DOHH2 (cell line): ENCODE results near the gene SIM1.

Source experiments
- H3F3A ChIP-seq: fragments of 200-600 bp; sonication (generic), shearing (Covaris generic); 2 replicates; pipeline ENCODE4 v1.6.0; 2016; ENCODE audit warnings: antibody characterized with exemption, mild to moderate bottlenecking; ENCODE audit not compliant: control insufficient read depth, insufficient read depth
- H3K27ac ChIP-seq: fragments of 200-600 bp; sonication (generic); 2 replicates; pipeline ENCODE4 v1.5.1; 2014; ENCODE audit warnings: low read depth, mild to moderate bottlenecking, low read length, moderate library complexity
- H3K27me3 ChIP-seq: fragments of 200-600 bp; sonication (generic); 2 replicates; pipeline ENCODE4 v1.6.1; 2014; ENCODE audit warnings: mild to moderate bottlenecking, low read length, mixed read lengths; ENCODE audit not compliant: control insufficient read depth
- H3K36me3 ChIP-seq: fragments of 200-600 bp; sonication (generic); 2 replicates; pipeline ENCODE4 v1.6.1; 2014; ENCODE audit warnings: mild to moderate bottlenecking, low read length, moderate library complexity, mixed read lengths; ENCODE audit not compliant: control insufficient read depth
- H3K4me1 ChIP-seq: fragments of 200-600 bp; sonication (generic); 2 replicates; pipeline ENCODE4 v1.6.1; 2014; ENCODE audit warnings: mild to moderate bottlenecking, low read length, mixed read lengths; ENCODE audit not compliant: control insufficient read depth
- H3K4me2 ChIP-seq: fragments of 200-600 bp; sonication (generic); 2 replicates; pipeline ENCODE4 v1.6.0; 2014; ENCODE audit warnings: mild to moderate bottlenecking, low read length, moderate library complexity
- H3K4me3 ChIP-seq: fragments of 200-600 bp; sonication (generic); 2 replicates; pipeline ENCODE4 v1.5.1; 2014; ENCODE audit warnings: mild to moderate bottlenecking, low read length, mixed read lengths
- H3K79me2 ChIP-seq: fragments of 200-600 bp; sonication (generic); 2 replicates; pipeline ENCODE4 v1.6.1; 2014; ENCODE audit warnings: mild to moderate bottlenecking, low read length, mixed read lengths; ENCODE audit not compliant: control insufficient read depth
- H3K9me2 ChIP-seq: fragments of 200-600 bp; sonication (generic); replicated peaks from 2 replicates; pipeline ENCODE4 v1.6.1; 2014; ENCODE audit warnings: mild to moderate bottlenecking, low read length, mixed read lengths; ENCODE audit not compliant: control insufficient read depth
- H3K9me3 ChIP-seq: fragments of 200-600 bp; sonication (generic); 2 replicates; pipeline ENCODE4 v1.6.1; 2014; ENCODE audit warnings: antibody characterized with exemption, low read length, mixed read lengths; ENCODE audit not compliant: control insufficient read depth, insufficient read depth
- H4K20me1 ChIP-seq: fragments of 200-600 bp; sonication (generic); 2 replicates; pipeline ENCODE4 v1.6.0; 2014; ENCODE audit warnings: low read depth, mild to moderate bottlenecking, antibody characterized with exemption, low read length, moderate library complexity; ENCODE audit not compliant: control insufficient read depth, insufficient read depth
- CTCF ChIP-seq: fragments of 200-600 bp; sonication (generic); IDR thresholded peaks from one replicate; pipeline ENCODE4 v1.5.1; 2014; ENCODE audit warnings: antibody characterized with exemption, mild to moderate bottlenecking, low read depth, low read length; ENCODE audit not compliant: poor library complexity, severe bottlenecking
- EZH2phosphoT487 ChIP-seq: fragments of 200-600 bp; sonication (generic); IDR thresholded peaks from 2 replicates; pipeline ENCODE4 v1.6.1; 2017; ENCODE audit warnings: borderline replicate concordance, mild to moderate bottlenecking, antibody characterized with exemption, low read length, moderate library complexity, mixed read lengths

The SIM1 gene

DNA sequence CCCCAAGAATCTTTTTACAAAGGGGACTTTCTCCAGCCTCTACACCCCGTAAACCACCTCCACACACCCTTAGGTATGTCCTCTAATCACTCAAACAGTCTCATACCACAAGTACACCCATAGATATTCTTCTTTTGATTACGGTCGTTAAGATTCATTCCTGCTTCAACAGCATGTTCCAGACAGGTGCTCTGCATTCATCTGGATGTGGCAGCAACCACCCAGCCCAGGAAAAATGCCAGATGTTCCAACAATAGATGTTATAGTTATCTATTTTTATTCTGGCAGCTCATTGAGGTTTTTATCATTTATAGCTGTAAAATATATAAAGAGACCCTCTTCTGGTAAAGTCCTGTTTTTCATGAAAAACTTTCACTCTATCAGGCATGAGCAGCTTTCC, 60.7 kb downstream of the SIM1 start:
- TF ChIP-seq CTCF (no peak), EZH2phosphoT487 (no peak)
- Histone ChIP-seq H3K4me2 (no peak overlapping the region), H3K9me2 (no peaks in the 10 kb centered on the region)

GRCh38 chr6:100393493-100393892, 71.2 kb downstream of the SIM1 start:
- no peak for TF ChIP-seq EZH2phosphoT487
- no peak for TF ChIP-seq CTCF
- Histone ChIP-seq H3K4me2 (no peak overlapping the region), H3K79me2 (no peaks in the 10 kb centered on the region), H3K9me2 (no peaks in the 10 kb centered on the region), H3K27ac (no peak overlapping the region), H3K27me3 (no peaks in the 10 kb centered on the region), H3K4me3 (no peak overlapping the region), H3K9me3 (no peaks in the 10 kb centered on the region), H3K36me3 (no peaks in the 10 kb centered on the region), H3K4me1 (no peaks in the 10 kb centered on the region), H4K20me1 (no peaks in the 10 kb centered on the region), H3F3A (no peaks in the 10 kb centered on the region)

More for the DNA sequence above, 60.7 kb downstream of the SIM1 start:
- no peaks in the 10 kb centered on the region for H3K36me3 ChIP-seq
- H3K9me3 ChIP-seq, result no peaks in the 10 kb centered on the region
- H3K27me3 ChIP-seq, result no peaks in the 10 kb centered on the region
- H3K4me3 ChIP-seq, result no peak overlapping the region
- no peak overlapping the region for H3K27ac ChIP-seq
- H4K20me1 ChIP-seq, result no peaks in the 10 kb centered on the region
- H3K4me1 ChIP-seq, result no peaks in the 10 kb centered on the region
- H3K79me2 ChIP-seq, result no peaks in the 10 kb centered on the region
- no peaks in the 10 kb centered on the region for H3F3A ChIP-seq

GRCh38 chr6:100392423-100392822, 72.3 kb downstream of the SIM1 start:
- Histone ChIP-seq H3K4me2 (no peak overlapping the region), H4K20me1 (no peaks in the 10 kb centered on the region), H3K27ac (no peak overlapping the region), H3K4me1 (no peaks in the 10 kb centered on the region), H3F3A (no peaks in the 10 kb centered on the region), H3K79me2 (no peaks in the 10 kb centered on the region), H3K9me2 (no peaks in the 10 kb centered on the region), H3K4me3 (no peak overlapping the region), H3K27me3 (no peaks in the 10 kb centered on the region), H3K9me3 (no peaks in the 10 kb centered on the region), H3K36me3 (no peaks in the 10 kb centered on the region)
- TF ChIP-seq CTCF, result no peak
- no peak for TF ChIP-seq EZH2phosphoT487

- H3K4me3 ChIP-seq, result no peak overlapping the region
- H3K27me3 ChIP-seq, result no peaks in the 10 kb centered on the region
- no peaks in the 10 kb centered on the region for H3F3A ChIP-seq
Observed at GRCh38 chr6:100388868-100389519, 75.7 kb downstream of the SIM1 start.

More at GRCh38 chr6:100388868-100389519, 75.7 kb downstream of the SIM1 start:
- no peaks in the 10 kb centered on the region for H3K4me1 ChIP-seq
- H3K9me3 ChIP-seq, result no peaks in the 10 kb centered on the region
- TF ChIP-seq CTCF, result no peak
- no peak for TF ChIP-seq EZH2phosphoT487
- no peaks in the 10 kb centered on the region for H3K9me2 ChIP-seq
- H3K79me2 ChIP-seq, result no peaks in the 10 kb centered on the region
- no peaks in the 10 kb centered on the region for H4K20me1 ChIP-seq
- no peaks in the 10 kb centered on the region for H3K36me3 ChIP-seq
- no peak overlapping the region for H3K4me2 ChIP-seq
- H3K27ac ChIP-seq, result no peak overlapping the region
